Measurements from ENCODE around the gene SYT17.

SYT17 gene

GRCh38 chr16:19188406-19188805 is 20.4 kb downstream of the SYT17 start:
- no peak for ATAC-seq

DNA sequence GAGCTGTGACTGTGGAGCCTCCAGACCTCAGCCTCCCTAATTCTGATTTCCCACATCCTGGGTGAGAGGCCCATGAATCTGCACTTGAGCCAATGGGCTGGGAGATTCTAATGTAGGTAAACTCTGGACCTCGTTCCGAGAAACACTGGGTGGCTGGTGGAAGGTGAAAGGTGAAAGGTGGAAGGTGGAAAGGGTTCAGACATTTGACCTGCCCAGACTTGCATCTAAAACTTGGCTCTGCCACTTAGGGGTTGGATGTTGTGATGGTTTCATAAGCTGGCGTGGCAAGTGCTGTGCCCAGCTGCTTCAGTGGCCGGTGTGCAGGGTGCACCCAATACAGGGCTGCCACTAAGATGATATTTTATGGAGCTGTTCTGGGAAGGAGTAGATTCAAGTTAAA is 24.8 kb downstream of the SYT17 start:
- no peak for TF ChIP-seq TSHZ2 (CRISPR knock-in tag; IDR thresholded peaks at IDR 0.05)
- TF ChIP-seq, protein P1, sequence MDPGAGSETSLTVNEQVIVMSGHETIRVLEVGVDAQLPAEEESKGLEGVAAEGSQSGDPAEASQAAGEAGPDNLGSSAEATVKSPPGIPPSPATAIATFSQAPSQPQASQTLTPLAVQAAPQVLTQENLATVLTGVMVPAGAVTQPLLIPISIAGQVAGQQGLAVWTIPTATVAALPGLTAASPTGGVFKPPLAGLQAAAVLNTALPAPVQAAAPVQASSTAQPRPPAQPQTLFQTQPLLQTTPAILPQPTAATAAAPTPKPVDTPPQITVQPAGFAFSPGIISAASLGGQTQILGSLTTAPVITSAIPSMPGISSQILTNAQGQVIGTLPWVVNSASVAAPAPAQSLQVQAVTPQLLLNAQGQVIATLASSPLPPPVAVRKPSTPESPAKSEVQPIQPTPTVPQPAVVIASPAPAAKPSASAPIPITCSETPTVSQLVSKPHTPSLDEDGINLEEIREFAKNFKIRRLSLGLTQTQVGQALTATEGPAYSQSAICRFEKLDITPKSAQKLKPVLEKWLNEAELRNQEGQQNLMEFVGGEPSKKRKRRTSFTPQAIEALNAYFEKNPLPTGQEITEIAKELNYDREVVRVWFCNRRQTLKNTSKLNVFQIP (CRISPR knock-in tag; IDR thresholded peaks at IDR 0.05; ENCODE audit: borderline replicate concordance, low read depth), result no peak
- no peak for TF ChIP-seq ZFP30 (CRISPR knock-in tag; IDR thresholded peaks at IDR 0.05)
- TF ChIP-seq BACH2 (CRISPR knock-in tag; IDR thresholded peaks at IDR 0.05; ENCODE audit: borderline replicate concordance), result no peak
- no peak for TF ChIP-seq ZNF565 (CRISPR knock-in tag; conservative IDR thresholded peaks at IDR 0.05; ENCODE audit: low read depth)
- TF ChIP-seq ISL1 (CRISPR knock-in tag; IDR thresholded peaks at IDR 0.05), result no peak
- no peak for TF ChIP-seq ZC3H10 (CRISPR knock-in tag; IDR thresholded peaks at IDR 0.05)
- ATAC-seq, result no peak

More at GRCh38 chr16:19188406-19188805, 20.4 kb downstream of the SYT17 start:
- TF ChIP-seq TCF4 (CRISPR knock-in tag; IDR thresholded peaks at IDR 0.05; ENCODE audit: borderline replicate concordance) (no peak), PPARA (CRISPR knock-in tag; IDR thresholded peaks at IDR 0.05; ENCODE audit: borderline replicate concordance) (no peak), ZFP30 (CRISPR knock-in tag; IDR thresholded peaks at IDR 0.05) (no peak), BACH2 (CRISPR knock-in tag; IDR thresholded peaks at IDR 0.05; ENCODE audit: borderline replicate concordance) (no peak), RARB (CRISPR knock-in tag; IDR thresholded peaks at IDR 0.05) (no peak), ISL1 (CRISPR knock-in tag; IDR thresholded peaks at IDR 0.05) (no peak), CSDC2 (CRISPR knock-in tag; IDR thresholded peaks at IDR 0.05) (no peak), ARNTL (CRISPR knock-in tag; IDR thresholded peaks at IDR 0.05; ENCODE audit: borderline replicate concordance, low read depth) (no peak), CSRNP3 (CRISPR knock-in tag; IDR thresholded peaks at IDR 0.05) (no peak), ZNF70 (CRISPR knock-in tag; IDR thresholded peaks at IDR 0.05) (no peak), OSR1 (CRISPR knock-in tag; IDR thresholded peaks at IDR 0.05) (no peak), ZNF565 (CRISPR knock-in tag; conservative IDR thresholded peaks at IDR 0.05; ENCODE audit: low read depth) (no peak), TSHZ2 (CRISPR knock-in tag; IDR thresholded peaks at IDR 0.05) (no peak), CREB5 (CRISPR knock-in tag; IDR thresholded peaks at IDR 0.05; ENCODE audit: low read depth) (no peak), ZC3H10 (CRISPR knock-in tag; IDR thresholded peaks at IDR 0.05) (no peak), GLIS3 (CRISPR knock-in tag; IDR thresholded peaks at IDR 0.05) (no peak)
- TF ChIP-seq, protein P1 (CRISPR knock-in tag; IDR thresholded peaks at IDR 0.05; ENCODE audit: borderline replicate concordance, low read depth), result no peak
